Lung (tissue), 12 donors: ENCODE measurements around the gene GPR155. TPM values are rescaled to one million over a fixed set of nuclear protein-coding genes. Genes with fewer than 3 reads are reported as not detected.
A peak's percentile ranks its signal among the peaks of the same experiment; 100 is the strongest.
"Not testable (repeated sequence)": the region's sequence is repeated elsewhere in the genome, so short reads cannot be mapped to it uniquely, and the experiment has no call there.

Experiments
- ATAC-seq: fragments of 200-7000 bp; cut with Tn5 transposase; one replicate; pipeline ENCODE4 v1.9.1; 2020; ENCODE audit warnings: moderate number of reproducible peaks; ENCODE audit not compliant: insufficient read depth, low FRiP score
- DNase-seq, 3 donors: peaks; one replicate each; pipeline ENCODE4 v3.0.0-alpha.2; 2013 to 2017
- H3K27ac ChIP-seq, 2 donors: one replicate each; pipeline ENCODE4 v1.5.1; 2013; ENCODE audit warnings: mild to moderate bottlenecking in 2 of 2, moderate library complexity in 2 of 2, control low read depth in 1 of 2, inconsistent platforms in 1 of 2, low read depth in 1 of 2, low read length in 1 of 2
- H3K27me3 ChIP-seq, 3 donors: one replicate each; pipeline ENCODE4 v1.5.1; 2013; ENCODE audit warnings: low read length in 2 of 3; ENCODE audit not compliant: control insufficient read depth in 3 of 3, insufficient read depth in 3 of 3
- H3K36me3 ChIP-seq, 4 donors: one replicate each; pipeline ENCODE4 v1.5.1; 2013; ENCODE audit warnings: low read length in 4 of 4, mild to moderate bottlenecking in 1 of 4, moderate library complexity in 1 of 4; ENCODE audit not compliant: control insufficient read depth in 4 of 4, insufficient read depth in 4 of 4
- H3K4me1 ChIP-seq, 5 donors: one replicate each; pipeline ENCODE4 v1.5.1; 2013; ENCODE audit warnings: low read length in 5 of 5, mild to moderate bottlenecking in 2 of 5, moderate library complexity in 1 of 5; ENCODE audit not compliant: control insufficient read depth in 5 of 5, insufficient read depth in 5 of 5
- H3K4me3 ChIP-seq: one replicate; pipeline ENCODE4 v1.5.1; 2013; ENCODE audit warnings: mild to moderate bottlenecking, control low read depth, moderate library complexity
- H3K9ac ChIP-seq, 2 donors: one replicate each; pipeline ENCODE4 v1.5.1; 2013; ENCODE audit warnings: low read length in 2 of 2, control low read depth in 1 of 2; ENCODE audit not compliant: insufficient read depth in 1 of 2
- H3K9me3 ChIP-seq, 4 donors: one replicate each; pipeline ENCODE4 v1.5.1; 2013; ENCODE audit warnings: low read length in 3 of 4, mild to moderate bottlenecking in 1 of 4, moderate library complexity in 1 of 4; ENCODE audit not compliant: control insufficient read depth in 4 of 4, insufficient read depth in 3 of 4
- WGBS, 2 donors: extraction: QIAGEN DNeasy Blood & Tissue Kit; methylation state at CpG; one replicate each; pipeline ENCODE4 v1.1.7; 2013; 5-methylcytosine and 5-hydroxymethylcytosine counted together
- polyA plus RNA-seq, 2 donors: library from polyadenylated mRNA; stranded (reverse); fragments of 200-250 nt; gene quantifications; one replicate each; pipeline ENCODE4 v1.2.1, GENCODE V29; 2013
- total RNA-seq, 2 donors: library from RNA; depleted of rRNA in 1 of 2; stranded (reverse); fragments of >200 nt in 1 of 2; gene quantifications; one replicate each; pipeline ENCODE4 v1.2.1, GENCODE V29; 2014 to 2021
- TF ChIP-seq, protein P1 (sequence below): IDR thresholded peaks from 2 replicates; pipeline ENCODE4 v1.5.1; 2012; ENCODE audit warnings: mild to moderate bottlenecking; ENCODE audit errors: control extremely low read depth, extremely low read depth
- donor health status: control.
- donor health status: control.
- donor health status: Bipolar disorder and iron deficiency.
- donor health status: healthy.
- donor health status: DM: yes; HTN: yes; CAD: no.

GPR155 gene
- total and polyA plus RNA-seq, 4 donors, result 0.65 to 5.7 (median 2.5) TPM

DNA sequence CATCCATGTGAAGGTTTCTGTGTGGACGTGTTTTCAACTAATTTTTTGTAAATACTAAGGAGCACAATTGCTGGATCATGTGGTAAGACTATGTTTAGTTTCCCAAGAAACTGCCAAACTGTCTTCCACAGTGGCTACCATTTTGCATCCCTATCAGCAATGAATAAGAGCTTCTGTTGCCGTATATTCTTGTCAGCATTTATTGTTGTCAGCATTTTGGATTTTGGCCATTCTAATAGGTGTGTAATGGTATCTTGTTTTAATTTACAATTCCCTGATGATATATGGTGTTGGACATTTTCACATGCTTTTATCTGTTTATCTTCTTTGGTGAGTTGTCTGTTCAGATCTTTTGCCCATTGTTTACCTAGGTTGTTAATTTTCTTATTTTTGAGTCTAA lies 56.8 kb downstream of the GPR155 start:
- Histone ChIP-seq H3K27ac (no peak overlapping the region), H3K4me1 (no peaks in the 10 kb centered on the region), H3K27me3 (no peaks in the 10 kb centered on the region), H3K9me3 (no peaks in the 10 kb centered on the region), H3K4me3 (no peak overlapping the region), H3K9ac (no peak overlapping the region), H3K36me3 (peaks cover 0 to 8% (median 5%) of the 10 kb centered on the region in 4 donors)
- DNase-seq (no peak), ATAC-seq (no peak)
- TF ChIP-seq, protein P1, sequence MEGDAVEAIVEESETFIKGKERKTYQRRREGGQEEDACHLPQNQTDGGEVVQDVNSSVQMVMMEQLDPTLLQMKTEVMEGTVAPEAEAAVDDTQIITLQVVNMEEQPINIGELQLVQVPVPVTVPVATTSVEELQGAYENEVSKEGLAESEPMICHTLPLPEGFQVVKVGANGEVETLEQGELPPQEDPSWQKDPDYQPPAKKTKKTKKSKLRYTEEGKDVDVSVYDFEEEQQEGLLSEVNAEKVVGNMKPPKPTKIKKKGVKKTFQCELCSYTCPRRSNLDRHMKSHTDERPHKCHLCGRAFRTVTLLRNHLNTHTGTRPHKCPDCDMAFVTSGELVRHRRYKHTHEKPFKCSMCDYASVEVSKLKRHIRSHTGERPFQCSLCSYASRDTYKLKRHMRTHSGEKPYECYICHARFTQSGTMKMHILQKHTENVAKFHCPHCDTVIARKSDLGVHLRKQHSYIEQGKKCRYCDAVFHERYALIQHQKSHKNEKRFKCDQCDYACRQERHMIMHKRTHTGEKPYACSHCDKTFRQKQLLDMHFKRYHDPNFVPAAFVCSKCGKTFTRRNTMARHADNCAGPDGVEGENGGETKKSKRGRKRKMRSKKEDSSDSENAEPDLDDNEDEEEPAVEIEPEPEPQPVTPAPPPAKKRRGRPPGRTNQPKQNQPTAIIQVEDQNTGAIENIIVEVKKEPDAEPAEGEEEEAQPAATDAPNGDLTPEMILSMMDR, result no peak
- 93 to 97% methylated on average over 2 of the region's 2 CpGs for WGBS, 2 donors

DNA sequence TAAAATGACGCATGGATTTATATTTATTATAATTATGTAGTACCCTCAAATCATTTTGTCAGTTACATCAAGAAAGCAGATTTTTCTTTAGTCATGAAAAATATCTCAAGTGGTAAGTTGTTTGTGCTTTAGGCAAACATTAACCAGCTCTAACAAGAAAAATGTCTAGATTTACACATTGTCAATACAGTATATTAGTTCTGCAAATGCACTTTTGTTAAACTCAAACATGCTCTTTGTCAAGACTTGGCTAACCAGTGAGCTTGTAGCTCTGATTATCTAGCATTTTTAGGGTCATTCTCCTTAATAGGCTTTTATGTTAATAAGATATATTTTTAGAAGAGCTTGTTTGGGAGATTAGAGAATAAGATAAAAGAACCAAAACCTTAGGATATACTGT lies 58.6 kb downstream of the GPR155 start:
- H3K9ac ChIP-seq, result no peak overlapping the region
- no peak for ATAC-seq

DNA sequence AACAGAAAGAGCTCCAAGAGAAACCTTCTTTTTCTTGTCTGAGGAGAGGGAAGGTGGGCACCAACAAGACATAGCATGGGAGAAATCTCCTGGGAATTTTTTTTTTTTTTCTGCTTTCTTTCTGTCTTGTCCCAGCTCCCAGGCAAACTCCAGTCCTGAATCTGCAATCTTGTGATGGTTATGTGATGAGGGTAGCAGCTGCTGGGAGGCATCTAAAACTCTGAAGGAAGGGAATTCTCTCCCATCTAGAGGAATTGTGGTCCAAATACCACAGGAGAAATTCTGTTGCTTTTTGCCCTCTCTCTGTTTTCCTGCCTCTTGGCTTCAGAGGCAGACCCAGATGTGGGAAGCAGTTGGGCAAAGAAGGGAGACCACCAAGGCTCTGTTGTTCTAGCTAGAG lies 74.6 kb downstream of the GPR155 start:
- Histone ChIP-seq H3K27me3 (no peaks in the 10 kb centered on the region), H3K9me3 (no peaks in the 10 kb centered on the region), H3K4me3 (no peak overlapping the region), H3K9ac (no peak overlapping the region), H3K36me3 (no peaks in the 10 kb centered on the region), H3K4me1 (no peaks in the 10 kb centered on the region), H3K27ac (no peak overlapping the region)
- no peak for DNase-seq
- TF ChIP-seq, protein P1, result no peak
- no peak for ATAC-seq

More for the DNA sequence above, 58.6 kb downstream of the GPR155 start:
- Histone ChIP-seq H3K9me3 (no peaks in the 10 kb centered on the region), H3K4me1 (no peaks in the 10 kb centered on the region), H3K36me3 (peaks cover 2 to 7% (median 5%) of the 10 kb centered on the region in 4 donors), H3K27me3 (no peaks in the 10 kb centered on the region), H3K27ac (no peak overlapping the region), H3K4me3 (no peak overlapping the region)
- WGBS, 2 donors, result 87 to 94% methylated on average over 1 of the region's 1 CpG
- peak in 2 of 3 donors; percentile 24 to 28 for DNase-seq
- TF ChIP-seq, protein P1, result no peak

DNA sequence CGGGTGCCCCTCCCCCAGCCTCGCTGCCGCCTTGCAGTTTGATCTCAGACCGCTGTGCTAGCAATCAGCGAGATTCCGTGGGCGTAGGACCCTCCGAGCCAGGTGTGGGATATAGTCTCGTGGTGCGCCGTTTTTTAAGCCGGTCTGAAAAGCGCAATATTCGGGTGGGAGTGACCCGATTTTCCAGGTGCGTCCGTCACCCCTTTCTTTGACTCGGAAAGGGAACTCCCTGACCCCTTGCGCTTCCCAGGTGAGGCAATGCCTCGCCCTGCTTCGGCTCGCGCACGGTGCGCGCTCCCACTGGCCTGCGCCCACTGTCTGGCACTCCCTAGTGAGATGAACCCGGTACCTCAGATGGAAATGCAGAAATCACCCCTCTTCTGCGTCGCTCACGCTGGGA lies 76.8 kb downstream of the GPR155 start:
- not testable (repeated sequence) for H3K4me1 ChIP-seq, H3K36me3 ChIP-seq, H3K9me3 ChIP-seq, H3K9ac ChIP-seq, DNase-seq, H3K27ac ChIP-seq, H3K27me3 ChIP-seq, H3K4me3 ChIP-seq, ATAC-seq
- WGBS, 2 donors, result 72 to 91% methylated on average over 13 to 23 of the region's 31 CpGs
